ENCODE data around the gene SRP14.

Gene SRP14

DNA sequence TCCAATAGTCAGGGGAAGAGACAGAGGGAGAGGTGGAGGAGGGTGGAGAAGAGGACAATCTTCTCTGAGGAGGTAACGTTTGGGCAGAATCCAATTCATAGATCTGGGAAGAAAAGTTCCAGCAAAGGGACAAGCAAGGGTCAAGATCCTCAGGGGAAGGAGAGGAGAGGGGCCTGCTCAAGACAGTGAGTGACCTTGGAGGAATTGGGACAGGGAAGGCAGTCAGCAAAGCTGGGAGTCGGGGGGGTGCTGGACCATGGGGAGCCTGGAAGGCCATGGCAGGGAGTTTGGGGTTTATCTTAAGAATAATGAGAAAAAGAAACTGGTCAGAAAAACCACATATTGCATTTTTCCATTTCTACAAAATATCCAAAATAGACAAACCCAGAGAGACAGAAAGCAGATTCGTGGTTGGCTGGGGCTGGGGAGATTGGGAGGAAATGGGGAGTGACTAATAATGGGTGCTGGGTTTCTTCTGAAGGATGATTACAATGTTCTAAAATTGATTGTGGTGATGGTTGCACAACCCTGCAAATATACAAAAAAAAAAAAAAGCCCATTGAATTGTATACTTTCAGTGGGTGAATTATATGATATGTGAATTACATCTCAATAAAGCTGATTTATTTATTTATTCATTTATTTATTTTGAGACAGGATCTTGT, 19.6 kb upstream of the SRP14 start:
- H3K36me3 ChIP-seq = no peaks in the 10 kb centered on the region
- H3K27ac ChIP-seq = no peak overlapping the region
- TF ChIP-seq, protein P1, sequence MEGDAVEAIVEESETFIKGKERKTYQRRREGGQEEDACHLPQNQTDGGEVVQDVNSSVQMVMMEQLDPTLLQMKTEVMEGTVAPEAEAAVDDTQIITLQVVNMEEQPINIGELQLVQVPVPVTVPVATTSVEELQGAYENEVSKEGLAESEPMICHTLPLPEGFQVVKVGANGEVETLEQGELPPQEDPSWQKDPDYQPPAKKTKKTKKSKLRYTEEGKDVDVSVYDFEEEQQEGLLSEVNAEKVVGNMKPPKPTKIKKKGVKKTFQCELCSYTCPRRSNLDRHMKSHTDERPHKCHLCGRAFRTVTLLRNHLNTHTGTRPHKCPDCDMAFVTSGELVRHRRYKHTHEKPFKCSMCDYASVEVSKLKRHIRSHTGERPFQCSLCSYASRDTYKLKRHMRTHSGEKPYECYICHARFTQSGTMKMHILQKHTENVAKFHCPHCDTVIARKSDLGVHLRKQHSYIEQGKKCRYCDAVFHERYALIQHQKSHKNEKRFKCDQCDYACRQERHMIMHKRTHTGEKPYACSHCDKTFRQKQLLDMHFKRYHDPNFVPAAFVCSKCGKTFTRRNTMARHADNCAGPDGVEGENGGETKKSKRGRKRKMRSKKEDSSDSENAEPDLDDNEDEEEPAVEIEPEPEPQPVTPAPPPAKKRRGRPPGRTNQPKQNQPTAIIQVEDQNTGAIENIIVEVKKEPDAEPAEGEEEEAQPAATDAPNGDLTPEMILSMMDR (IDR thresholded peaks at IDR 0.05; ENCODE audit: low read depth, low read length) = no peak
- H3K9me3 ChIP-seq (ENCODE audit: severe bottlenecking) = no peaks in the 10 kb centered on the region
- no peak overlapping the region for H3K4me3 ChIP-seq (ENCODE audit: low read depth, low read length)
- no peak for DNase-seq
- H3K27me3 ChIP-seq (ENCODE audit: insufficient read depth, low read depth, severe bottlenecking) = no peaks in the 10 kb centered on the region

DNA sequence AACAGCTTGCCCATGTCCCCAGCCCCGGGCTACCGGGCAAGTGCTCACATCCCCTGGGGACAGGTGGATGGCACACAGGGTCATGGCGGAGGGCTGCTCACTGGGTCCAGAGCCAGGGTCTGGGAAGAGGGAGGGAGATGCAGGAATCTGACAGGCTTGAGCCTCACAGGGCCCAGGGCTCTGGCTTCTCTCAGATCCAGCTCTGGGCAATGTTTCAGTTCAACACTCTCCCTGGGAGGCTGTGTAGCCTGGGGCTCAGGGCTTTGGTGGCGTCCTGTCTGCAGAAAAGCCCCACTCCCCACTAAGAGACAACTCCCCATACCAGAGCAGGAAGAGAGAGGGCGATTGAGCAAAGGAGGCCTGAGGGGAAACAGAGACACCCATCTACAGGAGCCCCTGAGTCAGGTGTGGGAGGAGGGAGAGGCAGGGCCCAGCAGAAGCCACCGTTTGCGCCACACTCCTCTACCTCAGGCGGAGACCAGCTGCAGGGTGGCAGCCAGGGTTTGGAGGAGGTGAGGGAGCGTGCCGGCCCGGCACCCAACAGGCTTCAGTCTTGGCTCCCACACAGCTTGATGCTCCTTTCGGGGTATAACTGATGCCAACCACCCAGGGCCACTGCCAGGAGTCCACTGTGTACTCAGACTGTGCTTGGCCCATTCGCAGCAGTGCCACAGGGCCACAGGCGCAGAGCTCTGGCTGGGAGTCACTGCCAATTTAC, 16.8 kb upstream of the SRP14 start:
- TF ChIP-seq, protein P1 (IDR thresholded peaks at IDR 0.05; ENCODE audit: low read depth, low read length) = no peak

DNA sequence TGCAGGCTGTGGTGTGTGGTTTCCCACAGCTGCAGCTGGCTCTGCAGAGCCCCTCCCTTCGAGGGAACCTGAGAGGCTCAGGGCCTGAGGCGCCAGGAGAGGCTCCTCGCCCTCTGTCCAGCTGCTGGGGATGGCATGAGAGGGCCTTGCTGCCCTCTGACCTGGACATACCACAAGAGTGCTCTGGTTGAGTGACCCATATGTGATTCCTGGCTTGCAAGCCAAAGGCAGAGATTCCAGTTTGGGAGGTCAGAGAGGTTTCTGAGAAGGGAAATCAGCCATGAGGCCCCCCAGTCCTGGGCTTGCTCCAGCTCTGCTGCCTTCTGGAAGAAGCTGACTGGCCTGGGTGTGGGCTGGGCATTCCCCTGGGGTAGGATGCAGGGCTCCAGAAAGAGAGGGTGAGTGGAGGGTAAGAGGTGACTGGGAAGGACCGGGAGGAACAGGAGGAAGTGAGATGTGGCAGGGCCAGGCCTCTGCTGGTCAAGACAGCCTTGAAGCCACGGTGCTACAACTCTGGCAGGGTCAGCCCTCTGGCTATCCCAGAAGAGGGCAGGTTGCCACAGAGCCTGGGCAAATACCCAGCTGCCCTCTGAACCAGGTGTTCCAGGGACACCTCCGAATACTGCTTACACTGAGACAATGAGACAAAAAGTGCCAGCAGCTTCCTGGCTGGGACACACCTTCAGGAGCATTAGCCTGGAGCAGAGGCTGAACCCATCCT, 16.0 kb upstream of the SRP14 start:
- Histone ChIP-seq H3K27me3 (ENCODE audit: insufficient read depth, low read depth, severe bottlenecking) (no peaks in the 10 kb centered on the region), H3K27ac (no peak overlapping the region), H3K36me3 (no peaks in the 10 kb centered on the region), H3K4me3 (ENCODE audit: low read depth, low read length) (no peak overlapping the region), H3K9me3 (ENCODE audit: severe bottlenecking) (no peaks in the 10 kb centered on the region)
- TF ChIP-seq, protein P1 (IDR thresholded peaks at IDR 0.05; ENCODE audit: low read depth, low read length) = no peak
- no peak for DNase-seq

More for the DNA sequence above, 16.8 kb upstream of the SRP14 start:
- H3K4me3 ChIP-seq (ENCODE audit: low read depth, low read length) = no peak overlapping the region
- no peak for DNase-seq
- H3K9me3 ChIP-seq (ENCODE audit: severe bottlenecking) = no peaks in the 10 kb centered on the region
- H3K27ac ChIP-seq = no peak overlapping the region
- no peaks in the 10 kb centered on the region for H3K27me3 ChIP-seq (ENCODE audit: insufficient read depth, low read depth, severe bottlenecking)
- H3K36me3 ChIP-seq = no peaks in the 10 kb centered on the region

DNA sequence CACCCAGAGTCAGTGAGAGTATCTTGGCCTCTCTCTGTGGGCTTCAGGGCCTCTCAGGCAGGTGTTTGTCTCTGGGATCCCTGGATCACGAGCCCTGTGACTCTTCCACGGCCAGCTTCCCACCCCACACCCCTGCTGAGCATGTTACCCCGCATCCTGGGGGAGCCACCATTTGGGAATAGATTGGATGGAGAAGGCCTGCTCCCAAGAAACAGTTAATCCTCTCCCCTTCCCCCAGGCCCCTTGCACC, 15.5 kb upstream of the SRP14 start:
- no peak overlapping the region for H3K27ac ChIP-seq
- H3K27me3 ChIP-seq (ENCODE audit: insufficient read depth, low read depth, severe bottlenecking) = no peaks in the 10 kb centered on the region
- TF ChIP-seq, protein P1 (IDR thresholded peaks at IDR 0.05; ENCODE audit: low read depth, low read length) = no peak
- no peak for DNase-seq
- no peaks in the 10 kb centered on the region for H3K36me3 ChIP-seq
- H3K4me3 ChIP-seq (ENCODE audit: low read depth, low read length) = no peak overlapping the region
- H3K9me3 ChIP-seq (ENCODE audit: severe bottlenecking) = no peaks in the 10 kb centered on the region

DNA sequence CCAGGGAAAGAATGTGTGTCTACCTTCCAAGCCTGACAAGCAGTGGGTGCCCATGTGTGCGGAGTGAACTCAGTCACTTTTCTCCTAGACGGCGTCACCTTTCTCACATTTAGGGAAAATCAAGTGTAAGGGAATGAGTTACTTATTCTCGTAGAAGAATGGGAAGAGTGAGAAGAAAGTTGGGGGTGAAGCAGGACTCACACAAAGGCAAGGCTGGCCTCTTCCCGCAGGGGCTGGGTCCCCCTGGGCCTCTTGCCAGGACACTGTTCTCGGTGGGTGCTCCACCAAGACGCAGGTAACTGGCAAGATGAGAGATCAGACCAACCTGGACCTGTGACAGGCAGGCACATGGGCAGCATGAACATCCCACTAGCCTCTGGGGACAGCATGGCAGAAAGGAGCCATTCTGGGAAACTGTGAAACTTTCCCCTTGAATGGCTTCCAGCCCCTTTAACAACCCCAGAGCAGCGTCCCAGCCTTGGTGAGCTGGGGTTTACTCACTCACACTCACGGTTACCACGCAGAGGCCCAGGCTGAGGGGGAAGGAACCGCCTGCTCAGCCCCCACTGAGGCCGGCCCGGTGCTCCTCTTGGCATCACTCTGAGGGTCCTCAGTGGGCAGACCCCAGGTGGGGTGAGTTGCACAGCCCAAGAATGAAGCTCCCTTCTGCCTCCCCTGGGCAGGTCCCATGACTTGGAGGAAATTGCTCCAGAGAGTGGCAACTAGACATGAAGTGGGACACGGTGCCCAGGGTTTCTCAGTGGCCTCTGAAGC, 15.0 kb upstream of the SRP14 start:
- DNase-seq = no peak
- Histone ChIP-seq H3K27ac (no peak overlapping the region), H3K4me3 (ENCODE audit: low read depth, low read length) (no peak overlapping the region)

More for the DNA sequence above, 15.0 kb upstream of the SRP14 start:
- H3K9me3 ChIP-seq (ENCODE audit: severe bottlenecking) = no peaks in the 10 kb centered on the region
- no peaks in the 10 kb centered on the region for H3K27me3 ChIP-seq (ENCODE audit: insufficient read depth, low read depth, severe bottlenecking)
- TF ChIP-seq, protein P1 (IDR thresholded peaks at IDR 0.05; ENCODE audit: low read depth, low read length) = no peak
- H3K36me3 ChIP-seq = no peaks in the 10 kb centered on the region
